ENCODE measurements around the gene CHST6. TPM values are rescaled to one million over a fixed set of nuclear protein-coding genes. Genes with fewer than 3 reads are reported as not detected.

Gene CHST6
- total and polyA plus RNA-seq, 9 of the 15 experiments (the other 6 are each of a cell fraction or from before 2014, with no cell fraction given): 0.01 to 0.05 (median 0.02) TPM; not detected in 6

DNA sequence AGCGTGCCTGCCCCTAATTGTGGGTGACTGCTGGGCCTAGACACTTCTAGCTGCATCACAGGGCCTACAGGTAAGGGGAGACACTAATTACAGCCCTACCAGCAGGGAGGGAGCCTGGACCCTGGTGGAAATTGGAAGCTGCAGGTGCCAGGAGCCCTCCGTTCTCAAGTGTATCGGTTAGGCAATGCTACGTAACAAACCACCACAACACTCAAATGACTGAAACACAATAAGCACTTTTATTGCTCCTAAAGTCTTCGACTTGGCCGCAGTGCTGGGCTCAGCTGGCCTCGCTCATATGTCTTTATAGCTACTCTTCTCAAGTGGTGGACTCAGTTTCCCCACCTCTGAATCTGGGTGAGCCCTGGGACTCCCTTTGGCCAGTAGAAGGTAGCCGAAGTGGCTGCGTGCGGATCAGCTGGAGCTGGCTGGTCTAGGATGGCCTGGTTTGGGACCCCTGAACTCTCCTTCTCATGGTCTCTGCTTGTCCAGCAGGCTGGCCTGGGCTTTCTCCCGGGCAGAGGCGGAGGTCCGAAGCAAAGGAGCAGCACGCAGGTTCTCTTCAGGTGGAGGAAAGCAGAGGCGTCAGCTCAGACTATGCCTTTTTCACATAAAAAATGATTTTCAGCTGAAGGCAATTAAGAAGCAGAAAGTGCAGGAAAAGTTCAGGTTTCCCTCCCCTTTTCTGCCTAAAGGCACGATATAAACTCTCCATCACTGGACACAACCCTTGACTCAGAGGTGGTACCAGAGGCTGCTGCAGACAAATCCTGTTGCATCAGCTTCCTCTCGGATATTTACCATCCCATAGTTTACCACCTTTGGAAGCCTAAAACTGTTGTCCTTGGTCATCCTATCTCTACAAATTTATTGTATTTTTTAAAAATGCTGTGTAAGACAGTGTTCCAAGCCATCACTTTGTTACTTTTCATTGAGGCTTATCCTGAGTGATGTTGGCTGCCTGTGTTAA, 22.0 kb downstream of the CHST6 start (continued):
- no peak for TF ChIP-seq ZNF318 (IDR thresholded peaks at IDR 0.05; ENCODE audit: borderline replicate concordance in 1 of 2, low read depth in 1 of 2)
- TF ChIP-seq ELF4 (CRISPR knock-in tag; IDR thresholded peaks at IDR 0.05): no peak
- no peak for TF ChIP-seq HDAC3 (IDR thresholded peaks at IDR 0.05; ENCODE audit: borderline replicate concordance, partially characterized antibody)
- TF ChIP-seq LARP7 (IDR thresholded peaks at IDR 0.05): no peak
- no peak for TF ChIP-seq ZBTB5 (IDR thresholded peaks at IDR 0.05)
- no peak for TF ChIP-seq ZNF41 (CRISPR knock-in tag; conservative IDR thresholded peaks at IDR 0.05)
- TF ChIP-seq ZNF121 (CRISPR knock-in tag; conservative IDR thresholded peaks at IDR 0.05): no peak
- no peak for TF ChIP-seq ARHGAP35 (IDR thresholded peaks at IDR 0.05; ENCODE audit: partially characterized antibody)
- TF ChIP-seq RNF2 (IDR thresholded peaks at IDR 0.05): no peak
- no peak for TF ChIP-seq KDM1A (IDR thresholded peaks at IDR 0.05)
- TF ChIP-seq, protein P1, sequence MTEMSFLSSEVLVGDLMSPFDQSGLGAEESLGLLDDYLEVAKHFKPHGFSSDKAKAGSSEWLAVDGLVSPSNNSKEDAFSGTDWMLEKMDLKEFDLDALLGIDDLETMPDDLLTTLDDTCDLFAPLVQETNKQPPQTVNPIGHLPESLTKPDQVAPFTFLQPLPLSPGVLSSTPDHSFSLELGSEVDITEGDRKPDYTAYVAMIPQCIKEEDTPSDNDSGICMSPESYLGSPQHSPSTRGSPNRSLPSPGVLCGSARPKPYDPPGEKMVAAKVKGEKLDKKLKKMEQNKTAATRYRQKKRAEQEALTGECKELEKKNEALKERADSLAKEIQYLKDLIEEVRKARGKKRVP (CRISPR knock-in tag; IDR thresholded peaks at IDR 0.05): no peak
- TF ChIP-seq ZBED1 (IDR thresholded peaks at IDR 0.05): no peak
- no peak for TF ChIP-seq VEZF1 (CRISPR knock-in tag; IDR thresholded peaks at IDR 0.05)
- no peak for TF ChIP-seq HDAC6 (IDR thresholded peaks at IDR 0.05; ENCODE audit: low read depth, low read length)
- no peak for TF ChIP-seq ZNF263 (CRISPR knock-in tag; IDR thresholded peaks at IDR 0.05; ENCODE audit: borderline replicate concordance)

Measured in K562 (cell line).